ENCODE data around the gene HEPHL1.
"Not testable (repeated sequence)": the region's sequence is repeated elsewhere in the genome, so short reads cannot be mapped to it uniquely, and the experiment has no call there.

The HEPHL1 gene

DNA sequence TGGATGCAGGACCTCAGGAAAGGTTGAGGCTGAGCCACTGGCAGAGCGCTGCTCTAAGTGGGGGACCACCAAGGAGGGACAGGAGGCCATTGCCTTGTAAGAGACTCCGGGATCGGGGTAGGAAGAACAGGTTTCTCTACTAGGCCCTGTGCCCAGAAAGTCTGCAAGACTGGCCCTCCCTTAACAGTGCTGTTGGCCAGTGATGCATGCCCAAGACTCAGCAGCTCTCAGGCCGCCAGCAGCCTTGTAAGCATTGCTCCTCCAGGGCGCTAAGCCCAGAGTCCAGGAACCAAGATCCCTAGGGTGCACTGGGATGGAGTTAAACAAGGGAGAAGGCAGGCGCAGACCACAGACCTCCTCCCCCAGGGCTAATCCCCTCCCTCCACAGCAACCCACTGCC is 68.2 kb downstream of the HEPHL1 start:
- DNase-seq: no peak

- no peak for DNase-seq
Observed at GRCh38 chr11:94090401-94090800, 69.2 kb downstream of the HEPHL1 start.

DNA sequence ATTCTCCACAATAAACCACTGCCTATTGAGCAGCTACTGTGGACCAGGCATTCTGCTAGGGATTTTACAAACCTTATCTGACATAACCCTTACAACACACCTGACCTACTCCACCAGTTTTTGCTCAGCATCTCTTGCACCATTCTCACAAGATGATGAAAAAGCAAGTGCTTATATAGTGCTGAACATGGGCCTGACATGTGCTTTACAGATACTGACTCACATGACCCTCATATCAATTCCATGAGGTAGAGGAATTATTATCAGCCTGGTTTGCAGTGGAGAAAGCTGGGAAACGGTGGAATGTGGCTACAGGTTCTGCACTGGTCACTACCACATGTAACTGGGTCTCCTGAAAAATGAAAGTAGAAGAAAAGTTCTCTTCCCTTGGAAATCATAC is 69.9 kb downstream of the HEPHL1 start:
- no peak for DNase-seq

- no peak for DNase-seq
Observed at GRCh38 chr11:94100253-94100652, 79.1 kb downstream of the HEPHL1 start.

DNA sequence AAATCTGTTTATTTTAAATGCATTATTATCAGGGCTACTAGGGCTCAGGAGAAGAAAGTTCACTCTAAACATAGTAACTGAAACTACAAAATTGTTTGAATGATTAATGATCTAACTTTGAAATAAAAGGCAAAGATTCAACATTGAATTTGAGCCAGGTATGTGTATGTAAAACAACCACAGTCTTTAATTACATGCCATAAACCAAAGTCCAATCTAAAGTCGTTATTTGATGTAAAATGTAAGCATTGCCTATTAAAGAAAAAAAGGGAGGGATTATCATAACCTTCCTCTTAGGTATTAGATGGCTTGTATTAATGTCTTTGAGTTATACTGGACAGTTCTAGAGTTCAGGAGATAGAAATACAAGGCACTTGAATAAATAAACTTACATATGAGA is 82.3 kb downstream of the HEPHL1 start:
- no peak for DNase-seq

- DNase-seq: no peak
Observed at GRCh38 chr11:94104734-94105133, 83.6 kb downstream of the HEPHL1 start.

- no peak for DNase-seq
Observed at GRCh38 chr11:94106716-94107115, 85.6 kb downstream of the HEPHL1 start.

DNA sequence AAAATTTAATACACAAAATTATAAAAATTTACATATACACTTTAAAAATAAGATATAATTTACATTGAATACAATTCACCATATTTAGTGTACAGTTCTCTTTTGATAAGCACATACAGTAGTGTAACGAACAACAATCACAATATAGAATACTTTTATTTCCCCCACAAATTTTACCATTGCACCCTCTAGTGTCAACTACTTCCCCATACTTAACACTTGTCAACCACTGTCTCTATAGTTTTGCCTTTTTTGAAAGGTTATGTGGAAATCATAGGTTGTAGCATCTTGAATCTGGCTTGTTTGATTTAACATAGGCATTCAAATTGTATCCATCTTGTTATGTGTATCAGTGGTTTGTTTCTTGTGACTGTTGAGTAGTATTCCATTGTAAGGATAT is 86.2 kb downstream of the HEPHL1 start:
- DNase-seq: no peak

DNA sequence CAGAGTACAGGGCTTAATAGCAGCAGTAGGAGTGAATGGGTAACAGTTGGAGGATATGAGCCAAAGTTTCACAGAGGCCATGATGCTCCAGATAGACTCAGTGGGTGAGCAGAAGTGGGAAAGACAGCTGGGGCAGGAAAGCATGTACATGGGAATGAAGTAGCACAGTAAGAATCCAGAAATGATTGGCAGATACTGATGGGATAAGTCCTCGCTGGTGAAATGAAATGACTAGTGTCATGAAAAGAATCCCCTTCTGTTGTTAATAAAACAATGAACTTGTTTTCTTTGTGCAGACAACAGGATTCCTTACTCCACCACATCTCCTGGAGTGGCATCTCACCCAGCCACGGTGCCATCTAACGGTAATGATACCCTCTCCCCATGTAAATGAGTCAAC is 90.1 kb downstream of the HEPHL1 start:
- DNase-seq: no peak

GRCh38 chr11:94111660-94112059 is 90.5 kb downstream of the HEPHL1 start:
- no peak for DNase-seq

- DNase-seq: no peak
Observed at GRCh38 chr11:94112206-94112953, 91.2 kb downstream of the HEPHL1 start.

DNA sequence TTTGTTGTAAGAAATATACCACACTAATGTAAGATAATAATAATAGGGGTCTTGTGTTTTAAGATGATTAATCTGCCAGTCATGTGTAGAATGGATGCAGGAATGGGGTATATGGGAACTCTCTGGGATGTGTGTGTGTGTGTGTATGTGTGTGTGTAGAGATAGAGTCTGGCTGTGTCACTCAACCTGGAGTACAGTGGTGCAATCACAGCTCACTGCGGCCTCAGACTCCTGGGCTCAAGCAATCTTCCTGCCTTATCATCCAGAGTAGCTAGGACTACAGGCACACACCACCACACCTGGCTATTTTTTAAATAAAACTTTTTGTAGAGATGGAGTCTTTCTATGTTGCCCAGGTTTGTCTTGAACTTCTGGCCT is 96.0 kb downstream of the HEPHL1 start:
- no peak for DNase-seq

DNA sequence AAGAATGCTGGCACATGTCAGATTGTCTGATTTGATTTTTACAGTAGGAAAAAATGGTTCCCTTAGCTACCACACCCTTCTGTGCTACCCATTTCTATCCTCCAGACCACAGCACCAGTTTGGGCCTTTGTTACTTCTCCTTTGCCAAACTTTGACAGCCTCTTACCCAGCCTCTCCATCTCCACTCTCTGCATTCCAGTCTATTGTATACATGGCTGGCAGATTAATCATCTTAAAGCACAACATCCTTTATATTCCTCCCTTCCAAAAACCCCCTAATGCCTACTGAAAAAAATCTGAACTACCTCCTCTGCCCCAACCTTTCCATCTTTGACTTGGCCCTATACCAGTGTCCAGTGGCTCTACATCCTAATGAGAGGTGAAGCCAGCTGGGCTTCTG is 96.7 kb downstream of the HEPHL1 start:
- DNase-seq: no peak

- DNase-seq: not testable (repeated sequence)
Observed at GRCh38 chr11:94119676-94120075, 98.5 kb downstream of the HEPHL1 start.

DNA sequence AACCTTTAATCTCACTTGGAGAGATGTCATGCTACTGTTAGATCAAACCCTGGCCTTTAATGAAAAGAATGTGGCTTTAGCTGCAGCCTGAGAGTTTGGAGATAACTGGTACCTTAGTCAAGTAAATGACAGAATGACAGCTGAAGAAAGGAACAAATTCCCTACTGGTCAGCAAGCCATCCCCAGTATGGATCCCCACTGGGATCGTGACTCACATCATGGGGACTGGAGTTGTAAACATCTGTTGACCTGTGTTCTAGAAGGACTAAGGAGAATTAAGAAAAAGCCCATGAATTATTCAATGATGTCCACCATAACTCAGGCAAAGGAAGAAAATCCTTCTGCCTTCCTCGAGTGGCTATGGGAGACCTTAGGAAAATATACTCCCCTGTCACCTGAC is 99.4 kb downstream of the HEPHL1 start:
- not testable (repeated sequence) for DNase-seq

DNA sequence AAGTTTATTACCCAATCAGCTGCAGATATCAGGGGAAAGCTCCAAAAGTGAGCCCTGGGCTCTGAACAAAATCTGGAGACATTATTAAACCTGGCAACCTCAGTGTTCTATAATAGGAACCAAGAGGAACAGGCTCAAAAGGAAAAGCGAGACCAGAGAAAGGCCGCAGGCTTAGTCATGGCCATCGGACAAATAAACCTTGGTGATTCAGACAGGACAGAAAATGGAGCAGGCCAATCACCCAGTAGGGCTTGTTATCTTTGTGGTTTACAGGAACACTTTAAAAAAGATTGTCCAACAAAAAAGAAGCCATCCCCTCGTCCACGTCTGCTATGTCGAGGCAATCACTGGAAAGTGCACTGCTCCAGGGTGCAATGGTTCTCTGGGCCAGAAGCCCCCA is 99.8 kb downstream of the HEPHL1 start:
- DNase-seq: no peak

DNA sequence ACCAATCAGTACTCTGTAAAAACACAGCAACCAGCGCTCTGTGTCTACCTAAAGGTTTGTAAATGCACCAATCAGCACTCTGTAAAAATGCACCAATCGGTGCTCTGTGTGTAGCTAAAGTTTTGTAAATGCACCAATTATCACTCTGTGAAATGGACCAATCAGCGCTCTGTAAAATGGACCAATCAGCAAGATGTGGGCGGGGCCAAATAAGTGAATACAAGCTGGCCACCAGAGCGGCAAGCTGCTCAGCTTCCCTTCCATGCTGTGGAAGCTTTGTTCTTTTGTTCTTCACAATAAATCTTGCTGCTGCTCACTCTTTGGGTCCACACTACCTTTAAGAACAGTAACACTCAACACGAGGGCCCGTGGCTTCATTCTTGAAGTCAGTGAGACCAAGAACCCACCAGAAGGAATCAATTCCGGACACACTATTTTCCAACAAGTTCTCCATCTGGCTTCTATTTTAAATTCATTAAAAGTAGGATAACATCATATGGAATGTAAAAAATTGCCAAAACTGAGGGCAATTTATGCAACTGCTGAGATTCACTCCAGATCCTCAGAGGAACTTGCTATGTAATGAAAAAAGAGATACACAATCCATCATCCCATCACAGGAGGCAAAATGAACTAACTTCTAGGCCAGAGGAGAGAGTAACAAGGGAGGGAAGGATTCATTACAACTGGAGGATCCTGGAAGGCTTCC is 104.4 kb downstream of the HEPHL1 start:
- no peak for DNase-seq

DNA sequence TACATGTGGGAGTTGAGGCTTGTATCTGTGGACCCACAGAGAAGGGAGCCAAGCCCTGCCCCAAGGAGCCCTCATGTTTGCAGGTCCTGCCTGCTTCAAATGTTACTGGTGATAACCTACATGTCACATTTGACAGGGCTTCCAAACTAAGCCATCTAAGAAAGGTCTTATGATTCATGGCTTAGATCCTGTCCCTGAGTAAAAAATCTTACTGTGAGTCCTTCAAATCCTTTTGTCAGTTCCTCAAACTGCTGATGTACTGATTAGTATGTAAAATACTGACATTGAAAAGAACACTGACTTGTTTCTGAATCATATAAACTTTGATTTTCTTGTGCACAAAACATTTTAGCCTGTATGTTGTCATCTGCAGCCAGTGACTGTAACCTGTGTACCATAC is 106.5 kb downstream of the HEPHL1 start:
- DNase-seq: no peak

GRCh38 chr11:94128291-94128745 is 107.2 kb downstream of the HEPHL1 start:
- DNase-seq: peak; percentile 48

DNA sequence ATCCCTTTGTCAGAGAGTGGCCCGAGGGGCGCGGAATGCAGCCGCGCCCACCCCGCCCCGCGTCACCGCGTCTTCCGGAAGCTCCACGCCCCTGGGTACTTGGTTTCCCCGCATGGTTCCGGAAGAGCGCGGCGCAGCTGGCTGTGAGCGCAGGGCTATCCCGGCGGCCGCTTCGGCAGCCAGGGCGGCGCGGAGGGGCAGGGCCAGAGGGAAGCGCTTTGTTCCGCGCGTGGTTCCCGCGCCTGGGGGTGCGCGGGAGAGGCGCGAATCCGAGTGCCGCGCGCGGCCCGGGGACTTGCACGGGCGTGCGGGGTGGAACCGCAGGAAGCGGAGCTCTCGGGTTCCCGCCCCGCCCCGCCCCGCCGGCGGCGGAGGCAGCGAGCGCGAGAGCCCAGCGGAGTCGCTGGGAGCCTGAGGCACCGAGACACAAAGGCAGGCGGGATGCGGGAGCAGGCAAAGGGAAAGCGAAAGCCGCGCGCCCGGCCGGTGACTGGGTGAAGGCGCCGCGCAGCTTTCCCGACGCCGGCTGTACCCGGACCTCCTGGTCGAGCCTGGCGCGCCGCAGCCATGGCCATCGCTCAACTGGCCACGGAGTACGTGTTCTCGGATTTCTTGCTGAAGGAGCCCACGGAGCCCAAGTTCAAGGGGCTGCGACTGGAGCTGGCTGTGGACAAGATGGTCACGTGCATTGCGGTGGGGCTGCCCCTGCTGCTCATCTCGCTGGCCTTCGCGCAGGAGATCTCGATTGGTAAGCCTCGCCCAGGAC is 107.8 kb downstream of the HEPHL1 start, which contains the start of gene PANX1:
Gene PANX1, plus strand, starts transcription at position 96 of the 766 bp plus-strand sequence. Its CDS starts 472 bp downstream, at position 568.
- DNase-seq: peak; percentile 91

DNA sequence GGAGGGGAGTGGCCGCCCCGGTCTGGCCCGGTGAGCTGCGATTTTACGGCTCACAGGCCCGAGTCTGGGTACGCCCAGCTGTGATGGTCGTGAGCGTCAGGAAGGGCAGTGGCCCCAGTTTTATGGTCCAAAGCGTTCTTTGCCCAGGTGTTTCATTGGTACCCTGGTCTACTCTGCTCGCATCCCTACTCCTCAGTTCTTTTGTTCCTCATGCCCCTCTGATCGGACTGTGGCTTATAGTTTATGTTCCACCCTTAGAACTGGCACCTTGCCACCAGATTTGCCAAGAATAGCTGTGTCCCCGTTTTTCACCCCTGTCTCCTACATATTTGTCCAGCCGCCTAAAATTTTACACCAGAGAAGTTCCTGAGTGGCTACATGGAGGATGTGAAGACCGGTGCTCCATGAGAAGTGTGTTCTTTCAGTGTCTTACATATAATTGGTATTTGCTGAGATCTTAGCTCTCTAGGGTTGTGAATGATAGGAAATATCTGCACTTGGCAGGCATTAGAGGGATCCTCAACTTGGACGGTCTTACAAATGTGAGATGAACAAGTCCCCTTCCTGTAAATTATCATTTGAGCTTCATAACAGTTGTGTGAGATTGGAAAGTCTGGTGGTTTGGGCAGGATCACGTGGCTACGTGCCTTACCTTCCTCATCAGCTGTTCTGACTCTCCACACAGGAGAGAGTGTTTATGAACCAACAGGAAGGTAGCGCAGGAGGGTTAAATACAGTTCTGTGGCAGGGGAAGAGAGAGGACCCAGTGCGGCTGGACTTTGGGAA is 108.6 kb downstream of the HEPHL1 start:
- DNase-seq: peak; percentile 59

DNA sequence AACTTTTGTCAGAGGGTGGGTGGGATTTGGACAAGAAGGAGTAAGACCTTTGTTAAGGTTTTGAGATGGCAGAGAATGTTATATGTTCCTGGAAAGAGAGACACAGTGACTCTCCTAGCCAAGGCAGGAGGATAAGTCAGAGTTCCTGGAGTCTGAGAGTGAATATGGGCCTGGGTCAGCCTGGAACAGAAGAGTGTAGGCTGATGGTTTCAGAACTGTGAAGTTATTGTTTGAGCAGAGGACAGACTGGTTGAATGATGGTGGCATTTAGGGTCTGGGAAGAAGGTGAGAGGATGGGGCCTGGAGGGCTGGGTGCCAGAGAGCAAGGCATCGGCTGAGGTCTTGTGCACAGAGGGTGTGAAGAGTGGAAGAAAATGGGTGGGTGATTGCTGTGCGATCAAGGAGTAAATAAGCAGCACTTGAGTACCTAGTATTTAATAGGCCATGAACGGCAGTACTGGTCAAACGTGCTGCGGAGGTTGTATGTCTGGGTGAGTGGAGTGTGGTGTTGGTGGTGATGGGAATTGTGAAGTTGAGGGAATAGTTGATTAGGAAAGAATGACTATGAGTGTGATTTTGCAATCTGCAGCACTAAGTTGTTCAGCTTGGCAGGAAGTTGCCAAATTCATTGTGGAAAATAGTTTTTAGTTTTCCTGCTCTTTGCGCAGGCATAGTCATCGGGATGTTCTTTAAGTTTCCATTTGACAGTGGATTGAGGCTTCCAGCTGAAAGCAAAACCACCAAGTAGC is 109.3 kb downstream of the HEPHL1 start:
- DNase-seq: no peak
